ENCODE measurements around the gene BMPR1A. TPM values are rescaled to one million over a fixed set of nuclear protein-coding genes. Genes with fewer than 3 reads are reported as not detected.

BMPR1A gene
- total RNA-seq, 1 donor: 71.7 TPM

- Histone ChIP-seq H3K27me3 (ENCODE audit: insufficient read depth, low read length) (no peaks in the 10 kb centered on the region), H4K20me1 (ENCODE audit: insufficient read depth, low read length) (no peaks in the 10 kb centered on the region), H3K4me1 (ENCODE audit: insufficient read depth, low read length) (peaks cover 13% of the 10 kb centered on the region), H3K4me3 (ENCODE audit: insufficient read depth, low read length) (no peak overlapping the region), H3K4me2 (ENCODE audit: insufficient read depth, low read length) (no peak overlapping the region), H2AFZ (ENCODE audit: low read length) (no peak overlapping the region), H3K27ac (ENCODE audit: low read depth, low read length) (peak overlapping the region; percentile 73), H3K36me3 (ENCODE audit: insufficient read depth, low read length) (no peaks in the 10 kb centered on the region), H3K9me3 (ENCODE audit: low read depth, low read length) (no peaks in the 10 kb centered on the region), H3K79me2 (ENCODE audit: insufficient read depth, low read length) (peaks cover 2% of the 10 kb centered on the region)
- DNase-seq (ENCODE audit: insufficient read length, low spot score, missing footprints): no peak
- no peak for TF ChIP-seq CTCF (IDR thresholded peaks at IDR 0.05; ENCODE audit: extremely low read depth, low read depth, low read length)
These were observed 100.8 kb downstream of the BMPR1A start for GRCh38 chr10:86857128-86857721.

GRCh38 chr10:86858011-86858410, 101.6 kb downstream of the BMPR1A start:
- H3K4me1 ChIP-seq (ENCODE audit: insufficient read depth, low read length): peaks cover 13% of the 10 kb centered on the region
- no peaks in the 10 kb centered on the region for H4K20me1 ChIP-seq (ENCODE audit: insufficient read depth, low read length)
- H3K9me3 ChIP-seq (ENCODE audit: low read depth, low read length): no peaks in the 10 kb centered on the region
- no peak overlapping the region for H2AFZ ChIP-seq (ENCODE audit: low read length)
- no peak overlapping the region for H3K4me2 ChIP-seq (ENCODE audit: insufficient read depth, low read length)
- no peak for TF ChIP-seq CTCF (IDR thresholded peaks at IDR 0.05; ENCODE audit: extremely low read depth, low read depth, low read length)
- H3K27me3 ChIP-seq (ENCODE audit: insufficient read depth, low read length): no peaks in the 10 kb centered on the region
- H3K27ac ChIP-seq (ENCODE audit: low read depth, low read length): peak overlapping the region; percentile 73
- H3K36me3 ChIP-seq (ENCODE audit: insufficient read depth, low read length): no peaks in the 10 kb centered on the region
- peaks cover 4% of the 10 kb centered on the region for H3K79me2 ChIP-seq (ENCODE audit: insufficient read depth, low read length)
- no peak overlapping the region for H3K4me3 ChIP-seq (ENCODE audit: insufficient read depth, low read length)
- DNase-seq (ENCODE audit: insufficient read length, low spot score, missing footprints): no peak

GRCh38 chr10:86861351-86861750, 104.9 kb downstream of the BMPR1A start:
- no peak for DNase-seq (ENCODE audit: insufficient read length, low spot score, missing footprints)
- H2AFZ ChIP-seq (ENCODE audit: low read length): no peak overlapping the region
- H3K9me3 ChIP-seq (ENCODE audit: low read depth, low read length): no peaks in the 10 kb centered on the region

GRCh38 chr10:86862373-86862772, 106.0 kb downstream of the BMPR1A start:
- peaks cover 6% of the 10 kb centered on the region for H3K4me1 ChIP-seq (ENCODE audit: insufficient read depth, low read length)
- H4K20me1 ChIP-seq (ENCODE audit: insufficient read depth, low read length): no peaks in the 10 kb centered on the region
- no peak overlapping the region for H3K27ac ChIP-seq (ENCODE audit: low read depth, low read length)
- H3K36me3 ChIP-seq (ENCODE audit: insufficient read depth, low read length): no peaks in the 10 kb centered on the region
- no peak overlapping the region for H2AFZ ChIP-seq (ENCODE audit: low read length)
- TF ChIP-seq CTCF (IDR thresholded peaks at IDR 0.05; ENCODE audit: extremely low read depth, low read depth, low read length): no peak
- no peaks in the 10 kb centered on the region for H3K27me3 ChIP-seq (ENCODE audit: insufficient read depth, low read length)
- no peaks in the 10 kb centered on the region for H3K9me3 ChIP-seq (ENCODE audit: low read depth, low read length)
- no peak for DNase-seq (ENCODE audit: insufficient read length, low spot score, missing footprints)
- H3K4me2 ChIP-seq (ENCODE audit: insufficient read depth, low read length): no peak overlapping the region
- peaks cover 4% of the 10 kb centered on the region for H3K79me2 ChIP-seq (ENCODE audit: insufficient read depth, low read length)
- no peak overlapping the region for H3K4me3 ChIP-seq (ENCODE audit: insufficient read depth, low read length)

More at GRCh38 chr10:86861351-86861750, 104.9 kb downstream of the BMPR1A start:
- Histone ChIP-seq H3K27me3 (ENCODE audit: insufficient read depth, low read length) (no peaks in the 10 kb centered on the region), H3K79me2 (ENCODE audit: insufficient read depth, low read length) (peaks cover 4% of the 10 kb centered on the region), H3K27ac (ENCODE audit: low read depth, low read length) (no peak overlapping the region), H3K4me1 (ENCODE audit: insufficient read depth, low read length) (peaks cover 13% of the 10 kb centered on the region), H3K36me3 (ENCODE audit: insufficient read depth, low read length) (no peaks in the 10 kb centered on the region), H4K20me1 (ENCODE audit: insufficient read depth, low read length) (no peaks in the 10 kb centered on the region), H3K4me2 (ENCODE audit: insufficient read depth, low read length) (no peak overlapping the region), H3K4me3 (ENCODE audit: insufficient read depth, low read length) (no peak overlapping the region)
- no peak for TF ChIP-seq CTCF (IDR thresholded peaks at IDR 0.05; ENCODE audit: extremely low read depth, low read depth, low read length)
